Liver (tissue), 9 donors: Measurements from ENCODE around the gene CEP57. TPM values are rescaled to one million over a fixed set of nuclear protein-coding genes. Genes with fewer than 3 reads are reported as not detected.
A peak's percentile ranks its signal among the peaks of the same experiment; 100 is the strongest.

Experiments used
- DNase-seq: peaks from one replicate; pipeline ENCODE4 v3.0.0-alpha.2; 2017; ENCODE audit warnings: low spot score
- H3K27ac ChIP-seq, 2 donors: one replicate each; pipeline ENCODE4 v1.7.0; 2013; ENCODE audit warnings: inconsistent platforms in 2 of 2, low read length in 2 of 2, control low read depth in 1 of 2, low read depth in 1 of 2, mild to moderate bottlenecking in 1 of 2
- H3K27me3 ChIP-seq, 4 donors: one replicate each; pipeline versions ENCODE4 v1.6.1 to v1.7.0; 2013; ENCODE audit warnings: low read length in 3 of 4, inconsistent platforms in 1 of 4, mild to moderate bottlenecking in 1 of 4, moderate library complexity in 1 of 4; ENCODE audit not compliant: control insufficient read depth in 4 of 4, insufficient read depth in 4 of 4
- H3K36me3 ChIP-seq, 4 donors: one replicate each; pipeline versions ENCODE4 v1.6.1 to v1.7.0; 2013; ENCODE audit warnings: low read length in 3 of 4, mild to moderate bottlenecking in 3 of 4, low read depth in 1 of 4, moderate library complexity in 1 of 4; ENCODE audit not compliant: control insufficient read depth in 4 of 4, insufficient read depth in 3 of 4
- H3K4me1 ChIP-seq, 4 donors: one replicate each; pipeline versions ENCODE4 v1.6.1 to v1.7.0; 2013; ENCODE audit warnings: low read length in 3 of 4, mild to moderate bottlenecking in 3 of 4, moderate library complexity in 1 of 4; ENCODE audit not compliant: control insufficient read depth in 4 of 4, insufficient read depth in 4 of 4
- H3K4me3 ChIP-seq, 3 donors: one replicate each; pipeline versions ENCODE4 v1.6.1 to v1.7.0; 2013; ENCODE audit warnings: low read length in 3 of 3, control low read depth in 1 of 3, low read depth in 1 of 3, mild to moderate bottlenecking in 1 of 3
- H3K9ac ChIP-seq, 2 donors: one replicate each; pipeline ENCODE4 v1.7.0; 2013; ENCODE audit warnings: low read length in 2 of 2, mild to moderate bottlenecking in 2 of 2, moderate library complexity in 2 of 2, control low read depth in 1 of 2, low read depth in 1 of 2
- H3K9me3 ChIP-seq, 4 donors: one replicate each; pipeline versions ENCODE4 v1.6.1 to v1.7.0; 2013; ENCODE audit warnings: low read length in 3 of 4; ENCODE audit not compliant: control insufficient read depth in 4 of 4
- ATF3 ChIP-seq: IDR thresholded peaks from 2 replicates; pipeline ENCODE4 v1.6.1; 2016; ENCODE audit warnings: antibody characterized with exemption
- CTCF ChIP-seq: fragments of 150-350 bp; IDR thresholded peaks from 2 replicates; pipeline ENCODE4 v1.5.1; 2017; ENCODE audit warnings: improper control_type of control experiment, low read depth, low read length; ENCODE audit not compliant: missing input control
- EGR1 ChIP-seq, 2 donors: IDR thresholded peaks; 2 replicates each; pipeline ENCODE4 v1.6.1; 2016 to 2018; ENCODE audit warnings: antibody characterized with exemption in 2 of 2, low read depth in 2 of 2
- FOXA1 ChIP-seq: IDR thresholded peaks from 2 replicates; pipeline ENCODE4 v1.6.1; 2016; ENCODE audit warnings: antibody characterized with exemption
- FOXA2 ChIP-seq: IDR thresholded peaks from 2 replicates; pipeline ENCODE4 v1.6.1; 2016; ENCODE audit warnings: antibody characterized with exemption
- GABPA ChIP-seq, 2 donors: IDR thresholded peaks in 1 of 2; conservative IDR thresholded peaks in 1 of 2; 2 replicates each; pipeline ENCODE4 v1.6.1; 2016; ENCODE audit warnings: antibody characterized with exemption in 2 of 2, mild to moderate bottlenecking in 1 of 2, moderate library complexity in 1 of 2
- HNF4A ChIP-seq, 2 donors: conservative IDR thresholded peaks; 2 replicates each; pipeline ENCODE4 v1.6.1; 2016; ENCODE audit warnings: antibody characterized with exemption in 2 of 2, mild to moderate bottlenecking in 2 of 2
- HNF4G ChIP-seq: IDR thresholded peaks from 2 replicates; pipeline ENCODE4 v1.6.1; 2016; ENCODE audit warnings: antibody characterized with exemption
- JUND ChIP-seq, 2 donors: IDR thresholded peaks; 2 replicates each; pipeline ENCODE4 v1.6.1; 2016; ENCODE audit warnings: antibody characterized with exemption in 2 of 2
- MAX ChIP-seq: IDR thresholded peaks from 2 replicates; pipeline ENCODE4 v1.6.1; 2016; ENCODE audit warnings: antibody characterized with exemption
- NR2F2 ChIP-seq: IDR thresholded peaks from 2 replicates; pipeline ENCODE4 v1.6.1; 2016; ENCODE audit warnings: antibody characterized with exemption
- RAD21 ChIP-seq, 2 donors: IDR thresholded peaks; 2 replicates each; pipeline ENCODE4 v1.6.1; 2016; ENCODE audit warnings: antibody characterized with exemption in 2 of 2, mild to moderate bottlenecking in 2 of 2
- REST ChIP-seq: IDR thresholded peaks from 2 replicates; pipeline ENCODE4 v1.6.1; 2016; ENCODE audit warnings: antibody characterized with exemption, mild to moderate bottlenecking
- RXRA ChIP-seq, 2 donors: IDR thresholded peaks; 2 replicates each; pipeline ENCODE4 v1.6.1; 2017 to 2018; ENCODE audit warnings: antibody characterized with exemption in 2 of 2, mild to moderate bottlenecking in 1 of 2
- SP1 ChIP-seq: IDR thresholded peaks from 2 replicates; pipeline ENCODE4 v1.6.1; 2018; ENCODE audit warnings: antibody characterized with exemption, mild to moderate bottlenecking
- TAF1 ChIP-seq: conservative IDR thresholded peaks from 2 replicates; pipeline ENCODE4 v1.6.1; 2016; ENCODE audit warnings: antibody characterized with exemption, mild to moderate bottlenecking
- YY1 ChIP-seq: IDR thresholded peaks from 2 replicates; pipeline ENCODE4 v1.6.1; 2016; ENCODE audit warnings: antibody characterized with exemption, mild to moderate bottlenecking
- ZBTB33 ChIP-seq: IDR thresholded peaks from 2 replicates; pipeline ENCODE4 v1.6.1; 2016; ENCODE audit warnings: antibody characterized with exemption
- WGBS: extraction: QIAGEN DNeasy Blood & Tissue Kit; methylation state at CpG from one replicate; pipeline ENCODE4 v1.1.7; 2013; 5-methylcytosine and 5-hydroxymethylcytosine counted together
- polyA plus RNA-seq, 2 donors: library from polyadenylated mRNA; stranded (reverse) in 1 of 2; unstranded in 1 of 2; fragments of 200-250 nt in 1 of 2; fragments of >200 nt in 1 of 2; fragmentation: Nextera tagmentation in 1 of 2; extraction: Ambion mirVana in 1 of 2; gene quantifications; one replicate each; pipeline versions ENCODE4 v1.2.1 to v1.2.3, GENCODE V29; 2013 to 2015
- total RNA-seq, 2 donors: library from RNA; depleted of rRNA; stranded (reverse); fragments of >200 nt; gene quantifications; one replicate each; pipeline ENCODE4 v1.2.3, GENCODE V29; 2014
- donor health status: healthy.
- donor health status: healthy.
- donor health status: healthy.
- donor health status: healthy.
- donor health status: healthy.

Gene CEP57
- total and polyA plus RNA-seq, 4 donors = 11.2 to 32.8 (median 31.1) TPM

GRCh38 chr11:95795627-95796295, 5.5 kb downstream of the CEP57 start:
- H3K4me3 ChIP-seq = peak overlapping the region in 1 of 3 donors; percentile 56
- 31% methylated on average over 3 of the region's 3 CpGs for WGBS
- H3K4me1 ChIP-seq = peaks cover 7 to 36% (median 14%) of the 10 kb centered on the region in 4 donors
- peaks cover under 1 to 7% (median 4%) of the 10 kb centered on the region in 4 donors for H3K36me3 ChIP-seq
- peak overlapping the region; percentile 36 for H3K27ac ChIP-seq
- peak overlapping the region in 1 of 2 donors; percentile 61 for H3K9ac ChIP-seq
- no peaks in the 10 kb centered on the region for H3K27me3 ChIP-seq
- DNase-seq = no peak
- no peaks in the 10 kb centered on the region for H3K9me3 ChIP-seq
- TF ChIP-seq YY1 (peak; percentile 94), ZBTB33 (peak; percentile 71), MAX (peak; percentile 77), REST (peak; percentile 70), HNF4A (conservative IDR thresholded peaks at IDR 0.05) (peak; percentile 94 to 98), SP1 (peak; percentile 98), GABPA (IDR thresholded peaks at IDR 0.05 in 1 of 2, conservative IDR thresholded peaks at IDR 0.05 in 1 of 2) (peak in 1 of 2 donors; percentile 51), CTCF (no peak), TAF1 (no peak), FOXA1 (peak; percentile 79), ATF3 (peak; percentile 79), JUND (IDR thresholded peaks at IDR 0.05) (peak; percentile 66 to 69), EGR1 (IDR thresholded peaks at IDR 0.05; ENCODE audit: low read depth in 2 of 2) (peak in 1 of 2 donors; percentile 46), RXRA (IDR thresholded peaks at IDR 0.05) (peak; percentile 68 to 70), NR2F2 (peak; percentile 27), HNF4G (peak; percentile 95), RAD21 (IDR thresholded peaks at IDR 0.05) (peak in 1 of 2 donors; percentile 13), FOXA2 (peak; percentile 95)
